Endothelial cell of umbilical vein (primary cell): ENCODE data around the gene SLC39A11. TPM values are rescaled to one million over a fixed set of nuclear protein-coding genes. Genes with fewer than 3 reads are reported as not detected.

Source experiments
- BruUV-seq: library from RNA; stranded (reverse); fragments of 400-500 nt; replicated peaks from 2 replicates; lab custom pipeline; 2021; lab: Mats Ljungman, UMichigan
- CTCF ChIA-PET: fragments of 300-600, 350-600 bp; sonication (Branson Sonifier 250); formaldehyde crosslinking; loops from one replicate; lab custom pipeline; 2021; ENCODE audit warnings: antibody characterized with exemption, inconsistent platforms; lab: Charles Lee
- POLR2A ChIA-PET: fragments of 300-600, 350-600 bp; sonication (Branson Sonifier 250); formaldehyde crosslinking; loops from one replicate; lab custom pipeline; 2021; ENCODE audit warnings: antibody characterized with exemption, inconsistent platforms; lab: Charles Lee
- DNase-seq: peaks from one replicate; pipeline ENCODE4 v3.0.0-alpha.2; 2011; ENCODE audit warnings: low read depth, low spot score
- FAIRE-seq: peaks from 2 replicates; lab custom pipeline; 2011; peaks lifted over from hg19 to GRCh38; lab: Jason Lieb, UNC
- H2AFZ ChIP-seq: 2 replicates; pipeline ENCODE4 v1.6.0; 2012; ENCODE audit warnings: low read depth, low read length, control low read depth, inconsistent platforms
- H3K27ac ChIP-seq: 2 replicates; pipeline ENCODE4 v1.5.1; 2011; ENCODE audit warnings: low read depth, mild to moderate bottlenecking, control low read depth, low read length, moderate library complexity; ENCODE audit not compliant: insufficient read depth
- H3K27me3 ChIP-seq, 2 experiments: 2 replicates each; pipeline versions ENCODE4 v1.6.0 to v1.6.1; 2011; ENCODE audit warnings: low read length in 2 of 2, mixed read lengths in 1 of 2; ENCODE audit not compliant: control insufficient read depth in 2 of 2, insufficient read depth in 2 of 2
- H3K36me3 ChIP-seq, 2 experiments: 2 replicates in 1 of 2; 3 replicates in 1 of 2; pipeline ENCODE4 v1.5.1; 2011; ENCODE audit warnings: low read length in 2 of 2, mild to moderate bottlenecking in 1 of 2, moderate library complexity in 1 of 2; ENCODE audit not compliant: control insufficient read depth in 2 of 2, insufficient read depth in 2 of 2; ENCODE audit errors: extremely low read depth in 1 of 2
- H3K4me1 ChIP-seq: 3 replicates; pipeline ENCODE4 v1.5.1; 2011; ENCODE audit warnings: mild to moderate bottlenecking, low read length; ENCODE audit not compliant: control insufficient read depth, insufficient read depth; ENCODE audit errors: extremely low read depth
- H3K4me2 ChIP-seq: 2 replicates; pipeline ENCODE4 v1.6.1; 2011; ENCODE audit warnings: low read length, control low read depth, mixed read lengths; ENCODE audit not compliant: insufficient read depth
- H3K4me3 ChIP-seq, 3 experiments: fragments of 200-600 bp in 1 of 3; sonication (generic), shearing (Covaris generic) in 1 of 3; replicated peaks in 1 of 3; 2 replicates each; pipeline ENCODE4 v1.5.1; 2011 to 2016; ENCODE audit warnings: control low read depth in 3 of 3, low read length in 3 of 3, mild to moderate bottlenecking in 2 of 3, inconsistent platforms in 1 of 3, low read depth in 1 of 3, moderate library complexity in 1 of 3; ENCODE audit not compliant: insufficient read depth in 1 of 3
- H3K79me2 ChIP-seq: 2 replicates; pipeline ENCODE4 v1.6.0; 2012; ENCODE audit warnings: low read length, inconsistent platforms; ENCODE audit not compliant: control insufficient read depth, insufficient read depth
- H3K9ac ChIP-seq: replicated peaks from 2 replicates; pipeline ENCODE3; 2011; ENCODE audit warnings: low read length, control low read depth; ENCODE audit not compliant: insufficient read depth; ENCODE audit errors: extremely low read depth
- H3K9me1 ChIP-seq: replicated peaks from 3 replicates; pipeline ENCODE4 v1.6.0; 2011; ENCODE audit warnings: mild to moderate bottlenecking, low read length; ENCODE audit not compliant: control insufficient read depth, insufficient read depth; ENCODE audit errors: extremely low read depth
- H3K9me3 ChIP-seq: replicated peaks from 2 replicates; pipeline ENCODE4 v1.5.1; 2012; ENCODE audit warnings: low read length, inconsistent platforms; ENCODE audit not compliant: control insufficient read depth, insufficient read depth
- H4K20me1 ChIP-seq: replicated peaks from 2 replicates; pipeline ENCODE3; 2011; ENCODE audit warnings: mild to moderate bottlenecking, low read length; ENCODE audit not compliant: control insufficient read depth, insufficient read depth; ENCODE audit errors: extremely low read depth
- CTCF ChIP-seq, 2 donors: IDR thresholded peaks; 1 replicate in 1 of 2; 2 replicates in 1 of 2; pipeline ENCODE4 v1.5.1; 2011; ENCODE audit warnings: low read length in 2 of 2, mild to moderate bottlenecking in 2 of 2, moderate library complexity in 2 of 2, control low read depth in 1 of 2, inconsistent platforms in 1 of 2, low read depth in 1 of 2; ENCODE audit not compliant: insufficient read depth in 1 of 2; ENCODE audit errors: extremely low read depth in 1 of 2
- EZH2 ChIP-seq: IDR thresholded peaks from 2 replicates; pipeline ENCODE4 v1.6.1; 2012; ENCODE audit warnings: borderline replicate concordance, low read depth, mild to moderate bottlenecking, moderate library complexity, low read length, inconsistent platforms; ENCODE audit not compliant: severe bottlenecking
- FOS ChIP-seq: IDR thresholded peaks from 2 replicates; pipeline ENCODE4 v1.6.1; 2011; ENCODE audit warnings: mild to moderate bottlenecking, low read length, moderate library complexity, borderline replicate concordance; ENCODE audit not compliant: insufficient read depth
- GATA2 ChIP-seq: IDR thresholded peaks from 2 replicates; pipeline ENCODE4 v1.7.0; 2011; ENCODE audit warnings: low read depth, mild to moderate bottlenecking, moderate library complexity, mixed read lengths, low read length; ENCODE audit not compliant: insufficient read length, insufficient read depth
- JUN ChIP-seq: IDR thresholded peaks from 2 replicates; pipeline ENCODE4 v1.6.1; 2011; ENCODE audit warnings: borderline replicate concordance, low read depth; ENCODE audit not compliant: insufficient read length, insufficient read depth
- MAX ChIP-seq: IDR thresholded peaks from 2 replicates; pipeline ENCODE4 v1.6.1; 2011; ENCODE audit not compliant: insufficient read depth, insufficient read length
- MYC ChIP-seq: IDR thresholded peaks from one replicate; pipeline ENCODE4 v1.6.1; 2011; ENCODE audit warnings: mild to moderate bottlenecking, low read depth, low read length
- POLR2A ChIP-seq: IDR thresholded peaks from 2 replicates; pipeline ENCODE4 v1.6.1; 2012; ENCODE audit warnings: low read depth, mild to moderate bottlenecking, control low read depth, low read length
- POLR2AphosphoS5 ChIP-seq: IDR thresholded peaks from 2 replicates; pipeline ENCODE4 v1.6.1; 2012; ENCODE audit warnings: low read depth, mild to moderate bottlenecking, control low read depth, low read length, moderate library complexity; ENCODE audit not compliant: insufficient read depth
- dilution Hi-C: fragments of 300-500 bp; cut with MboI; formaldehyde crosslinking; loops from one replicate; pipeline ENCODE4 v1.15.0; 2019; ENCODE audit warnings: low sequenced_read_pairs; ENCODE audit not compliant: extremely low pct_ligation_motif_present
- intact Hi-C: fragments of 100-400 bp; cut with micrococcal nuclease; formaldehyde crosslinking; loops from one replicate; pipeline ENCODE4 v1.10.0; 2022
- polyA plus RNA-seq, 4 experiments: library from polyadenylated mRNA; depleted of rRNA in 3 of 4; stranded (reverse) in 3 of 4; unstranded in 1 of 4; fragments of >200 nt; gene quantifications; 2 replicates each; pipeline versions ENCODE4 v1.2.1 to v1.2.3, GENCODE V29; 2011 to 2012; ENCODE audit warnings: missing spikeins in 1 of 4
- total RNA-seq: library from RNA; stranded (reverse); gene quantifications from 2 replicates; pipeline ENCODE4 v1.2.3, GENCODE V29; 2021

Gene SLC39A11
- total and polyA plus RNA-seq, 2 donors (not counting 3 experiments of a cell fraction or from before 2014, with no cell fraction given), result 8.1 to 11.9 TPM

GRCh38 chr17:72617557-72617956 lies 474.9 kb downstream of the SLC39A11 start:
- no peak for TF ChIP-seq CTCF (IDR thresholded peaks at IDR 0.05; ENCODE audit: extremely low read depth in 1 of 2, insufficient read depth in 1 of 2, low read depth in 1 of 2, low read length in 2 of 2)
- TF ChIP-seq EZH2, result no peak
- TF ChIP-seq JUN, result no peak
- TF ChIP-seq POLR2A, result no peak
- TF ChIP-seq POLR2AphosphoS5, result no peak
- no peak for TF ChIP-seq FOS
- no peak for TF ChIP-seq GATA2
- no peak for TF ChIP-seq MAX
- TF ChIP-seq MYC, result no peak
- DNase-seq (no peak), FAIRE-seq (no peak)
- BruUV-seq, result no TSS peak
- Histone ChIP-seq H3K36me3 (no peaks in the 10 kb centered on the region), H4K20me1 (no peaks in the 10 kb centered on the region), H3K4me3 (no peak overlapping the region), H3K9me1 (no peaks in the 10 kb centered on the region), H3K27ac (no peak overlapping the region), H3K79me2 (no peaks in the 10 kb centered on the region), H3K27me3 (no peaks in the 10 kb centered on the region), H3K9ac (no peak overlapping the region), H2AFZ (no peak overlapping the region), H3K4me1 (no peaks in the 10 kb centered on the region), H3K4me2 (no peak overlapping the region), H3K9me3 (no peaks in the 10 kb centered on the region)
- CTCF ChIA-PET, result no interaction called here
- POLR2A ChIA-PET, result no interaction called here
- dilution Hi-C loops (no loop called here), intact Hi-C loops (no loop called here)
